Right atrium auricular region (tissue), 2 donors: ENCODE data around the gene STAC. TPM values are rescaled to one million over a fixed set of nuclear protein-coding genes. Genes with fewer than 3 reads are reported as not detected.

Experiments
- DNase-seq: peaks from one replicate; pipeline ENCODE4 v3.0.0-alpha.2; 2019; ENCODE audit warnings: low spot score
- H3K27ac ChIP-seq, 2 donors: fragments of 200-600 bp; sonication (generic); 1 replicate in 1 of 2; 2 replicates in 1 of 2; pipeline ENCODE4 v1.5.1; 2016 to 2019
- H3K27me3 ChIP-seq, 2 donors: fragments of 200-600 bp; sonication (generic); one replicate each; pipeline versions ENCODE4 v1.5.1 to v1.6.0; 2017 to 2019
- H3K36me3 ChIP-seq: fragments of 200-600 bp; sonication (generic); one replicate; pipeline ENCODE4 v1.5.1; 2016
- H3K4me1 ChIP-seq, 2 donors: fragments of 200-600 bp; sonication (generic); one replicate each; pipeline versions ENCODE4 v1.5.1 to v1.6.0; 2017 to 2019
- H3K4me3 ChIP-seq, 2 donors: fragments of 200-600 bp; sonication (generic); 1 replicate in 1 of 2; 2 replicates in 1 of 2; pipeline ENCODE4 v1.5.1; 2017 to 2019; ENCODE audit warnings: mild to moderate bottlenecking in 1 of 2, moderate library complexity in 1 of 2
- H3K9me3 ChIP-seq, 2 donors: fragments of 200-600 bp; sonication (generic); one replicate each; pipeline ENCODE4 v1.5.1; 2019
- total RNA-seq, 2 donors: library from RNA; depleted of rRNA; stranded (reverse); fragments of >200 nt; gene quantifications; one replicate each; pipeline ENCODE4 v1.1.0, GENCODE V29; 2016
- TF ChIP-seq, protein P1 (sequence below), 2 donors: fragments of 200-600 bp; sonication (generic); IDR thresholded peaks; one replicate each; pipeline ENCODE4 v1.5.1; 2019; ENCODE audit warnings: antibody characterized with exemption in 2 of 2

Gene STAC
- total RNA-seq, 2 donors from 2014 or later: 0.33 TPM; not detected in 1

DNA sequence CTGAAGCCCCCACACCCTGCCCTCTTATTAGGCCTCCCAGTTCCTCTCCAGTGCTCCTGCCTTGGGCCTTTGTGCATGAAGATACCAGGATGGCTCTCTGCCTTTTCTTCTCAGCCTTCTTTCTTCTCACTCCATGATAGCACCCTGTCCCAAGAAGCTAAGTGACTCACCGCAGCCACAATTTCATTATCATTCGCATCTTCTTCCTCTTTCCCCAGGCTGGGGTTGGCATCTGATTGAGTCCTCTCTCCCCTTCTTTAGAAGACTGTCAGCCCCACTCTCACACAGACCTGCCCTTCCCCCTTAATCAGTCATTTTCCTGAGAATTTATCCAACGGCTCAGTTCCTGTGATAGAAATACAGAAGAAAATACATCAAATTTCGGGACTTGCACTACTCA is 102.0 kb downstream of the STAC start:
- Histone ChIP-seq H3K27ac (no peak overlapping the region), H3K36me3 (no peaks in the 10 kb centered on the region), H3K9me3 (no peaks in the 10 kb centered on the region), H3K27me3 (no peaks in the 10 kb centered on the region), H3K4me1 (no peaks in the 10 kb centered on the region), H3K4me3 (no peak overlapping the region)
- no peak for DNase-seq
- TF ChIP-seq, protein P1, sequence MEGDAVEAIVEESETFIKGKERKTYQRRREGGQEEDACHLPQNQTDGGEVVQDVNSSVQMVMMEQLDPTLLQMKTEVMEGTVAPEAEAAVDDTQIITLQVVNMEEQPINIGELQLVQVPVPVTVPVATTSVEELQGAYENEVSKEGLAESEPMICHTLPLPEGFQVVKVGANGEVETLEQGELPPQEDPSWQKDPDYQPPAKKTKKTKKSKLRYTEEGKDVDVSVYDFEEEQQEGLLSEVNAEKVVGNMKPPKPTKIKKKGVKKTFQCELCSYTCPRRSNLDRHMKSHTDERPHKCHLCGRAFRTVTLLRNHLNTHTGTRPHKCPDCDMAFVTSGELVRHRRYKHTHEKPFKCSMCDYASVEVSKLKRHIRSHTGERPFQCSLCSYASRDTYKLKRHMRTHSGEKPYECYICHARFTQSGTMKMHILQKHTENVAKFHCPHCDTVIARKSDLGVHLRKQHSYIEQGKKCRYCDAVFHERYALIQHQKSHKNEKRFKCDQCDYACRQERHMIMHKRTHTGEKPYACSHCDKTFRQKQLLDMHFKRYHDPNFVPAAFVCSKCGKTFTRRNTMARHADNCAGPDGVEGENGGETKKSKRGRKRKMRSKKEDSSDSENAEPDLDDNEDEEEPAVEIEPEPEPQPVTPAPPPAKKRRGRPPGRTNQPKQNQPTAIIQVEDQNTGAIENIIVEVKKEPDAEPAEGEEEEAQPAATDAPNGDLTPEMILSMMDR (IDR thresholded peaks at IDR 0.05): no peak

DNA sequence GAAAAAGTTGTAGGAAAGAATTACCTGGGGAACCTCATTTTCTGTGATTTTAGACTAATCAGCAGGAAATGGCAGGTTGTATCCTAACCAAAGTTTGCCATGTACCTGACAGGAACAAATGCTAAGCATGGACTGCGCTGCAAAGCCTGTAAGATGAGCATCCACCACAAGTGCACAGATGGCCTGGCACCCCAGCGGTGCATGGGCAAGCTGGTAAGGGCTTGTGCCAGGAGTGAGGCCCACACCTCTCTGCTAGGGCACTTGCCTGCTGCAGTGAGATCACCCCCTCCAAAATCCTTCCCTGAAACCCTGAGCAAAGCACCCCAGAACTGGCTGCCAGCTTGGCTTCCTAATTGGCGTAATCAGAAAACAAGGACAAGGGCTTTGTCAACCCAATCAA is 102.6 kb downstream of the STAC start:
- Histone ChIP-seq H3K27ac (no peak overlapping the region), H3K36me3 (no peaks in the 10 kb centered on the region), H3K4me1 (no peaks in the 10 kb centered on the region), H3K9me3 (no peaks in the 10 kb centered on the region), H3K4me3 (no peak overlapping the region), H3K27me3 (no peaks in the 10 kb centered on the region)
- TF ChIP-seq, protein P1 (IDR thresholded peaks at IDR 0.05): no peak
- DNase-seq: no peak

DNA sequence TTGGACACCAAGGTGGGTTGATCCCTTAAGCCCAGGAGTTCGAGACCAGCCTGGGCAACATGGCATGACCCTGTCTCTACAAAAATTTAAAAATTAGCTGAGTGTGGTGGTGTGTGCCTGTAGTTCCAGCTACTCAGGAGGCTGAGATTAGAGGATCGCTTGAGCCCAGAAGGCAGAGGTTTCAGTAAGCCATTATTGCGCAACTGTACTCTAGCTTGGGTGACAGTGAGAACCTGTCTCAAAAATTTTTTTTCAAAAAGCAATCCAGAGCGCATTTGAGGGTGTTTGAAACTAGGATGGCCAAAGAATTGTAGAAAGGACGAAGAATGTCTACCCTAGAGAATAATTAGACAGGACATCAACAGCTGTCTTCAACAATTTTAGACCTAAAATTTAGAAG is 103.4 kb downstream of the STAC start:
- no peaks in the 10 kb centered on the region for H3K36me3 ChIP-seq

DNA sequence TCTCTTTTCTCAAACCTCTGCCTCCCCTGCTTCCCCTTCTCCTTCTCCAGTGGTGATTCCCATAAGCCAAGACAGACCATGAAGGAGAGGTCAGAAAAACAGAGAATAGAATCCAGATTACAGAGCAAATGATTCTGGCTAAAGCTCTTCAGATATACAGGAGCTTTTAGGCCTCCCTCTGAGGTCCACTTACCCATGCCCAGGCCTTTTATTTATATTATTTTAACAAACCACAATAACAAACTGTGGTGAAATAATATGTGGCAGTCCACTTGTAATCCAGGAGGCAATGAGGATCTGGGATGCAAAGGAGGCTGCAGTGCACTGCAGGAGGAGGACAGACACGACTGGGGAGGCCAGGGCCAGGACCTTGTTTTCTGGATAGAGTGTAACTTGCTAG is 104.1 kb downstream of the STAC start:
- H3K27me3 ChIP-seq: no peaks in the 10 kb centered on the region
- H3K4me3 ChIP-seq: no peak overlapping the region
- no peaks in the 10 kb centered on the region for H3K4me1 ChIP-seq
- H3K27ac ChIP-seq: no peak overlapping the region
- H3K9me3 ChIP-seq: no peaks in the 10 kb centered on the region
- no peaks in the 10 kb centered on the region for H3K36me3 ChIP-seq
- no peak for DNase-seq
- TF ChIP-seq, protein P1 (IDR thresholded peaks at IDR 0.05): no peak

More for the DNA sequence above, 103.4 kb downstream of the STAC start:
- TF ChIP-seq, protein P1 (IDR thresholded peaks at IDR 0.05): no peak
- H3K4me3 ChIP-seq: no peak overlapping the region
- DNase-seq: no peak
- no peak overlapping the region for H3K27ac ChIP-seq
- H3K4me1 ChIP-seq: no peaks in the 10 kb centered on the region
- H3K27me3 ChIP-seq: no peaks in the 10 kb centered on the region
- no peaks in the 10 kb centered on the region for H3K9me3 ChIP-seq

DNA sequence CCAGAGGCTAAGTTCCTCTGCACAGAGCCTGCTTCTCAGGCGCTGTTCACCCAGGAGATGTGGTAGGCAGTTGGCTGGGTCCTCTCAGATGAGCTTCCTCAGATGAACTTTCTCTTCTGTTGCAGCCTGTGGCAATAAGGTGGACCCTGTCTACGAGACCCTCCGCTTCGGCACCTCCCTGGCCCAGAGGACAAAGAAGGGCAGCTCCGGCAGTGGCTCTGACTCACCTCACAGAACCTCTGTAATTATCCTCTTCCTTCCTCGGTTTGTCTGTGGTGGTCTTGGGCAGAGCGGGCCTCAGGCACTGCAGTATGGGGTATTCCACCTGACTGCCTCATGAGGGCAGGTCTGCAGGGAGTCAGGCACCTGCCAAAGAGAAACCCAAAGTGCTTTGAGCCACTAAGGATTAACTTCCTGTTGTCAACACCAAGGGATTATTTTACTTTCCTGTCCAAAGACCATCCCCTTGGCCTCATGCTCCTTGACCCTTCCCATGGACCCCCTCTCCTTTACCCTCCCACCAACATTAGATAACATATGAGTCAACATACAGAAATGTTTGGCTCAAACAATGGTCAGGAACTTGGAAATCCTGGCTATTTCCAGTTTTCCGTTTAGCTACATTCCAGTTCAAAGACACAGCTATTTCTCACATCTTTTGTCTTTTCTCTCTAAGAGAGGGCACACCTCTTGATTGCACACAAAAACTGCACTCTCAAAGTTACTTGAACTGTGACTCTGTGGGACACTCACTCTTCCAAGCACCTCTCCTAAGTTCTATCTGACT is 105.9 kb downstream of the STAC start:
- TF ChIP-seq, protein P1 (IDR thresholded peaks at IDR 0.05): no peak
- Histone ChIP-seq H3K27me3 (no peaks in the 10 kb centered on the region), H3K4me1 (no peaks in the 10 kb centered on the region), H3K27ac (no peak overlapping the region), H3K4me3 (no peak overlapping the region), H3K9me3 (no peaks in the 10 kb centered on the region), H3K36me3 (no peaks in the 10 kb centered on the region)
- DNase-seq: no peak

DNA sequence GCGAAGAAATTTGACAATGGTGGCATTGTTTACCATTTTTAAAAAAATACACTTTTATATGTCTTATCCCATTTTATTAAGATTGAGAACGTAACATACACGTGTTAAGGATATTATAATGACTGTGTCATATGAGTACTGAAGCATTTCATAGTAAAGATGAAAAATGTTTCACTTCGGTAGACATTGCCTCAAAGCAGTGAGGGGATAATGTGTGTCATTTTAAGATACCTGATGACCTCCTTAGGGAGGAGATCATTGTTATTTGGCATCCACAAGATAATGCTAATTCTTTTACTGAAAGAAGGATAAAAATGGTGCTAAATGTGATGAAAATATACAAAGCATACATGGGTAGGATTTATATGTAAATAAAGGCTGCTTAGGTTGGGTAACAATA is 107.3 kb downstream of the STAC start:
- TF ChIP-seq, protein P1 (IDR thresholded peaks at IDR 0.05): no peak
- Histone ChIP-seq H3K36me3 (no peaks in the 10 kb centered on the region), H3K27ac (no peak overlapping the region), H3K9me3 (no peaks in the 10 kb centered on the region), H3K27me3 (no peaks in the 10 kb centered on the region), H3K4me3 (no peak overlapping the region), H3K4me1 (no peaks in the 10 kb centered on the region)
- no peak for DNase-seq
